HG03066 (cell line): Measurements from ENCODE around the gene ULK1.

ENCODE experiments used
- ATAC-seq: cut with Tn5 transposase; IDR thresholded peaks from one replicate; pipeline ENCODE4 v1.9.1; 2021; ENCODE audit warnings: low read depth; ENCODE audit not compliant: unreplicated experiment

The ULK1 gene

GRCh38 chr12:131918311-131919050, 24.1 kb downstream of the ULK1 start:
- no peak for ATAC-seq

- no peak for ATAC-seq
These were observed 24.6 kb downstream of the ULK1 start for GRCh38 chr12:131919051-131919347.

- no peak for ATAC-seq
These were observed 25.1 kb downstream of the ULK1 start for GRCh38 chr12:131919366-131920156.

GRCh38 chr12:131920157-131920508, 25.7 kb downstream of the ULK1 start:
- no peak for ATAC-seq

GRCh38 chr12:131920902-131921840, 26.7 kb downstream of the ULK1 start:
- no peak for ATAC-seq

GRCh38 chr12:131921866-131922769, 27.7 kb downstream of the ULK1 start:
- no peak for ATAC-seq

GRCh38 chr12:131922772-131923171, 28.4 kb downstream of the ULK1 start:
- ATAC-seq = no peak

GRCh38 chr12:131923260-131923659, 28.8 kb downstream of the ULK1 start:
- ATAC-seq = peak; percentile 74

- no peak for ATAC-seq
These were observed 33.0 kb downstream of the ULK1 start for GRCh38 chr12:131927110-131928079.

GRCh38 chr12:131928080-131928710, 33.8 kb downstream of the ULK1 start:
- peak; percentile 3 for ATAC-seq

GRCh38 chr12:131928711-131929580, 34.5 kb downstream of the ULK1 start, which contains the start of gene PUS1:
Gene PUS1, plus strand, starts transcription at chr12:131929276. Its CDS starts 447 bp downstream, at chr12:131929723.
- peak; percentile 58 for ATAC-seq

- ATAC-seq = peak; percentile 3
These were observed 35.4 kb downstream of the ULK1 start for GRCh38 chr12:131929581-131930456.

GRCh38 chr12:131930510-131930909, 36.1 kb downstream of the ULK1 start:
- no peak for ATAC-seq

- no peak for ATAC-seq
These were observed 39.0 kb downstream of the ULK1 start for GRCh38 chr12:131933387-131933786.

- ATAC-seq = no peak
These were observed 40.1 kb downstream of the ULK1 start for GRCh38 chr12:131934535-131934934.

GRCh38 chr12:131938082-131938481, 43.7 kb downstream of the ULK1 start:
- ATAC-seq = no peak
